ENCODE data around the gene MRPS22. TPM values are rescaled to one million over a fixed set of nuclear protein-coding genes. Genes with fewer than 3 reads are reported as not detected.

MRPS22 gene
- total RNA-seq, 1 experiment from 2014 or later: 45.7 TPM

DNA sequence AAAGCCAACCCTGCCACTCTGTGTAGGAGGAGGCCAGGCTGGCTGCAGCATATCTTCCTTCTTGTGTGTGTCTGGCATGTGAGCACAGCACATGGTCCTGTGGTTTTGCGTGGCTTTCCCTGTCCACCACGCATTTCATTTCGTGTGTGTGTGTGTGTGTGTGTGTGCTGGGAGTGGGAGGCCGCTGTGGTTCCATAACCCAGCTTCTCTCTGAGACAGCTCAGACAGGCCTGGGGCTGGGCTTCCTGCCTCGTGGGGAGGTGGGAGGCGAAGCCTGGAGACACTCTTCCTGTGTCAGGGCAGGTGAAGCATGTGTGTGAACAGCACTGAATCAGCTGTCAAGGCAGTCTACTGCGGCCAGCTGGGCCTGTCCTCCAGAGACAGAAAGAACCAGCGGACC lies 16.0 kb upstream of the MRPS22 start:
- Histone ChIP-seq H3K14ac (ENCODE audit: insufficient read depth, low read length) (no peak overlapping the region), H3K79me1 (ENCODE audit: insufficient read depth, low read depth, low read length, poor library complexity, severe bottlenecking) (no peaks in the 10 kb centered on the region), H3K56ac (ENCODE audit: insufficient read length, low read depth, low read length) (no peak overlapping the region), H3K18ac (ENCODE audit: insufficient read length, low read depth, low read length) (no peak overlapping the region), H3K27me3 (ENCODE audit: insufficient read depth, low read length) (no peaks in the 10 kb centered on the region; the same call in 1 of the 2 replicates), H3K9me3 (ENCODE audit: control insufficient read depth, low read depth, low read length) (no peaks in the 10 kb centered on the region), H2BK120ac (ENCODE audit: low read depth, low read length, poor library complexity, severe bottlenecking) (no peak overlapping the region), H3K4me1 (ENCODE audit: insufficient read depth, low read length) (no peaks in the 10 kb centered on the region), H4K8ac (replicated peaks; ENCODE audit: insufficient read length, low read depth, low read length) (no peak overlapping the region), H3K27ac (ENCODE audit: insufficient read length, low read depth, low read length) (no peak overlapping the region), H3T11ph (ENCODE audit: low read length) (no peak overlapping the region), H3K4me2 (ENCODE audit: insufficient read depth, insufficient read length, low read length) (no peak overlapping the region), H3K23me2 (ENCODE audit: insufficient read length, low read depth, low read length, poor library complexity, severe bottlenecking) (no peaks in the 10 kb centered on the region), H3K4ac (ENCODE audit: low read depth, low read length) (no peak overlapping the region), H3K23ac (ENCODE audit: insufficient read length, low read depth, low read length) (no peak overlapping the region), H2BK20ac (ENCODE audit: low read depth, low read length, poor library complexity, severe bottlenecking) (no peak overlapping the region), H2AFZ (ENCODE audit: low read length) (no peak overlapping the region), H3K9ac (ENCODE audit: extremely low read depth, insufficient read length, low read length) (no peak overlapping the region), H2BK5ac (ENCODE audit: insufficient read length, low read length) (no peak overlapping the region), H2AK5ac (ENCODE audit: insufficient read length, low read length) (no peak overlapping the region), H4K91ac (ENCODE audit: insufficient read length, low read depth, low read length) (no peak overlapping the region), H2BK12ac (ENCODE audit: insufficient read length, low read depth, low read length) (no peak overlapping the region), H4K5ac (ENCODE audit: insufficient read length, low read depth, low read length) (no peak overlapping the region), H2BK15ac (ENCODE audit: low read depth, low read length) (no peak overlapping the region), H3K79me2 (ENCODE audit: insufficient read depth, low read length) (no peaks in the 10 kb centered on the region), H4K20me1 (ENCODE audit: control insufficient read depth, insufficient read depth, insufficient read length) (no peaks in the 10 kb centered on the region)
- no peak for DNase-seq
- no CpG with 5 or more reads among the region's 8 CpGs for WGBS (ENCODE audit: extremely low coverage, insufficient read length, low lambda C conversion rate)
- H3K27ac Mint-ChIP-seq: no peak overlapping the region
- no peaks in the 10 kb centered on the region; a peak in 1 of 5 replicates for H3K9me3 Mint-ChIP-seq
- H3K4me3 Mint-ChIP-seq: no peak overlapping the region
- peaks cover 64% of the 10 kb centered on the region for H3K27me3 Mint-ChIP-seq (ENCODE audit: low read depth)
- peaks cover 3 to 4% of the 10 kb centered on the region in 2 experiments; a peak in 3 of 4 replicates for H3K4me1 Mint-ChIP-seq
- no peaks in the 10 kb centered on the region for H3K36me3 Mint-ChIP-seq (ENCODE audit: insufficient read depth in 1 of 3, low read depth in 3 of 3)
- no peak for TF ChIP-seq CTCF (conservative IDR thresholded peaks at IDR 0.05)

All from H9 (cell line).